Measurements from ENCODE around the gene USP10. TPM values are rescaled to one million over a fixed set of nuclear protein-coding genes. Genes with fewer than 3 reads are reported as not detected.
"Not testable (repeated sequence)": the region's sequence is repeated elsewhere in the genome, so short reads cannot be mapped to it uniquely, and the experiment has no call there.

The USP10 gene
- total RNA-seq, 1 donor from 2014 or later = 124 TPM

DNA sequence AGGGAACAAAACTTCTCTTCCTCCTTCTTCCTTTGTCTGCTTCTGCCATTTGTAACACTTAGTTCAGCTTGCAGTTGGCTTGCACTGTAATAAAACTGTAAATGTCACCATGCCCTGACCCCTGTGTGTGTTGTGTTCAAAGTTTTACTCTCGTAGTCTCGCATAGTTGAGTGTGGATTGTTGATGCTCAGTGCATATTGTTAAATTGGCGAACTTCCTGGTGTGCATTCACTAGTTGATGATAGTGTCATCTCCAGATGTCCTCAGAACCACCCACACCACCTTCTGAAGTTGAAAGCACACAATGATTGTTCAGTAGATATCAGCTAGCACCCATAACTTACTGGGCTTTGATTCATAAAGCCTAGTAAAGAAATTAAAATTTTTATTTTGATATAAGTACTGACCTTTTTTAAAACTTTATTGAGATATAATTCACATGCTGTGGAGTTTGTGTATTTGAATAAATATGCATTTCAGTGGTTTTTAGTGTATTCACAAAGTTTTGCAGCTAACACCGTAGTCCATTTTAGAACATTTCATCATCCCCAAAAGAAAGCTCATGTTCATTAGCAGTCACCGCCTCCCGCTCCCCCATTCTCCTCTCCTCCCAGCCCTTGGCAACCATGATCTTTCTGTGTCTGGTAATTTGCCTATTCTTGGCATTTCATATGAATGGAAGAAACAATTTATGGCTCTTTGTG lies 25.0 kb downstream of the USP10 start:
- intact Hi-C loops (cut with micrococcal nuclease) = loop anchor here (1.0 to 2.0 kb wide), 2 partner anchors 24 to 213 kb away; no protein-coding TSS in a partner anchor

DNA sequence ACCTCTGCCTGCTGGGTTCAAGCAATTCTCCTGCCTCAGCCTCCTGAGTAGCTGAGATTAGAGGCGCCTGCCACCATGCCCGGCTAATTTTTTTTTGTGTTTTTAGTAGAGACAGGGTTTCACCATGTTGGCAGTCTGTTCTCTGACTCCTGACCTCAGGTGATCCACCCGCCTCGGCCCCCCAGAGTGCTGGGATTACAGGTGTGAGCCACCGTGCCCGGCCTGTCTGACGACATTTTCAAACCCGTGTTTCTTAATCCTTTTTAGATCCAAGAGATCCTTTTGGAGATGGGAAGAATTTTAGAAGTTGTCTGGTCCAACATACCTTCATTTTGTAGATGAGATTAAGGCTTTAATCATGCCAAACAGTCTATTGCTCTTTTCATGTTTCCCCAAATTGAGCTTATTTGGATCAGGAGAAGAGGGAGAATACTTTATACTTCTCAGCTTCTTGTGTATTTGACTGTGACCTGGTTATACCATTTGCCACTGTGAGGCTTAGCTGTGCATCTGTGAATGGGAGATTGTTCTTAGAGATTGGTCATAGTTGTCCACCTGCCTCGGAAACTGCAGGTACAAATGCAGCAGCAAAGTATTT lies 25.8 kb downstream of the USP10 start:
- intact Hi-C loops (cut with micrococcal nuclease) = loop anchor here (1.0 to 2.0 kb wide), 5 partner anchors 13 to 214 kb away; no protein-coding TSS in a partner anchor

DNA sequence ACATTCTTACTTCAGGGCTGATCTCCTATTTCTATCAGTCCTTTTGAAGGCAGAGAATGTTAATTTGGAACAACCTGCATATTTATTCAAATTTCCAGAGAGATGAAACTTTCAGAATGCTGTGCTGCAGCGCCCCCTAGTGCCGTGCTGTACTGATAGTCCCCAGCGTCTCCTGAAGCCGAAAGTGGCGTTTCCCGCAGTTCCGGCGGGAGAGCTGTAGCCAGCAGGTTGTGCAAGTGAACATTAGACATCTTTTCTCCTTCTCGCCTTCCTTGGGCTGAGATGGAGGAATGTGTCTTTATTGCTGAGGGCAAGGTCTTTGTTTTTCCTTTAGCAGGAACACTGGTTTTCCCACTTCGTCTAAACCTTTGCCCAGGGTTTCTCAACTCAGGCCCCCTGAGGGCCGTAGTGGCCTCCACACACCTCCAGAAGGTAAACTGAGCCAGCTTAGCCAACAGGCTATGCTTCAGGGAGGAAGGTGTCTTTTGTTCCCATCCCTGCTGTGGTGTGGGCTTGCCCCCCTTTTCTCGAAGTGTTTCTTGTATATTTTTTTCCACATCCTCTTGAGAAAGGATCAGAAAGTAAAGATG lies 26.4 kb downstream of the USP10 start:
- intact Hi-C loops (cut with micrococcal nuclease) = loop anchor here (1.0 kb wide), 3 partner anchors 12 to 104 kb away; no protein-coding TSS in a partner anchor

DNA sequence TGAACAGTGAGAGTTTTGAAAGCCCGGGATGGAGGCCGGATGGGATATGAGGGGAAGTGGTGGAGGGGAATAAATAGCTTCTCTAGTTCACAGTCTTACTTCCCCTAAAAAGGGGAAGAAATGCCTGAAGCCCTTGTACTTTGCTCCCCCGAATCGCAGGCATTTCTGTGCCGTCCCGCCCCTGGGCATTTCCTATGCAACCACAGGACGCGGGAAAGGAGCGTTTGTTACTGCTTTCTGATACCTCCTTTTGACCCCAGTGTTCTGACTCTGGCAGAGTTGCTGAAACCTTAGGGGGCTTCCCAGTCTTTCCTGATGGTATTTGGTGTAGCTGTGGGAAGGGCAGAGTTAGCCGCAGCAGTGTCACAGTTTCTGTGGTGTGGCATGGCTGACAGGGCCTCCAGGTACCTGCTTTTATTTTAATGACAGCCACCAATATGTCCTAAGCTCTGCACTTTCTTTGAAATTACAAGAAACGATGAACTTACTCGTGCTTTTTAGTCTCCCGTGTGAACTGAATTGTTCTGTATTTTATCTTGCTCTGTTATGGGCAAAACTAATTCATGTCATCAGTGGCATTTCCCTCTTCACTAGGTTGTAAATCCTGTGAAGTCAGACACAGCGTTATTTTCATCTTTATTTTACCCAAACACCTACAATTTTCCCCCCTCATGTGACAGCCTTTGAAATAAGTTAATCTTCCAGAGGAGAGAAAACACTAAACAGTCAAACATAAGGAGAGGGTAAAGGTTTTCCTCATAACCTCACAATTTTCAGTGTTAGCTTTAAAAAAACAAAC lies 27.1 kb downstream of the USP10 start:
- intact Hi-C loops (cut with micrococcal nuclease) = loop anchor here (1.0 kb wide), 3 partner anchors 11 to 105 kb away; no protein-coding TSS in a partner anchor

DNA sequence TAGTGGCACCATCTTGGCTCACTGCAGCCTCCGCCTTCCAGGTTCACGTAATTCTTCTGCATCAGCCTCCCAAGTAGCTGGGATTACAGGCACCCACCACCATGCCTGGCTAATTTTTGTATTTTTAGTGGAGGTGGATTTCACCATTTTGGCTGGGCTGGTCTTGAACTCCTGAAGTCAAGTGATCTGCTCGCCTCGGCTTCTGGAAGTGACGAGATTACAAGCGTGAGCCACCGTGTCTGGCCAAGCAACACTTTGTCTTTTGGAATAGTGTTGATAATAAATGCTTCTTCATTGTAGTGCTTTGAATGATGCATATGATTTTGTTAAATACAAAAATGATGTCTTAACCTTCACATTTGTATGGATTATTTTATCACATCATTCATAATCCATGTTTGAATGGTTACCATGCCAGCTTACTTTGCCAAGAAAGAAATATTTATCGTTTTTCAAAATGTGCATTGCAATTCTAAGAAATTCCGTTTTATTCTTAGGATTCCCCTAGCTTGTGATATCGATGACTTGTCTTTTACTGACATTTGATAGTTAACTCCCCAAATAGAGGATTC lies 29.1 kb downstream of the USP10 start:
- intact Hi-C loops (cut with micrococcal nuclease) = no loop called here

DNA sequence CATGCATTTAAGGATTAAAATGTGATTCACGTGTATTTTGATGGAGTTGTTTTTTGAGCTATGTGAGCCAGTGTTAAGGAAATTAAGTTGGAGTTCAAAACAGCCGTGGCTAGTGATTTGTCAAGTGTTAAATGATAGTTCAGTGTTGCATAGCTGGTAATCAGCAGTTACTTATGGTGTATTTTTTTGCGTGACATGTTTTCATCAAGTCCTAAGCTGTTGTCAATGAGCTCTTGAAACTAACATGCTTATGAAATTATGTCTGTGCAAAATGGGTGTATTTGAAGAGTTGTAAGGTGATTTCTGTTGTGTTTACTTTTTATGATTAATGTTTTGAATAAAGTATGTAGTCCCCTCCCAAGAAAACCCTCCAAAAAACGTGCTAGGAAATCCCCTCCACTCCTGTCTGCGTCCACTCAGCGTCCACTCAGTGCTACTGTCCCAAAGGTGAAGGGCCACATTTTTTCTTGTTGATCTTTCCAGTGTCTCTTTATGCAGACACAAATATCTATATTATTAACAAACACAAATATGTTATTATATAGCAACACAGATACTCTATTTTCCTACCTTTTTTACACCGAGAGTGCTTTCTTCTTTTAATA lies 30.0 kb downstream of the USP10 start:
- intact Hi-C loops (cut with micrococcal nuclease) = no loop called here

DNA sequence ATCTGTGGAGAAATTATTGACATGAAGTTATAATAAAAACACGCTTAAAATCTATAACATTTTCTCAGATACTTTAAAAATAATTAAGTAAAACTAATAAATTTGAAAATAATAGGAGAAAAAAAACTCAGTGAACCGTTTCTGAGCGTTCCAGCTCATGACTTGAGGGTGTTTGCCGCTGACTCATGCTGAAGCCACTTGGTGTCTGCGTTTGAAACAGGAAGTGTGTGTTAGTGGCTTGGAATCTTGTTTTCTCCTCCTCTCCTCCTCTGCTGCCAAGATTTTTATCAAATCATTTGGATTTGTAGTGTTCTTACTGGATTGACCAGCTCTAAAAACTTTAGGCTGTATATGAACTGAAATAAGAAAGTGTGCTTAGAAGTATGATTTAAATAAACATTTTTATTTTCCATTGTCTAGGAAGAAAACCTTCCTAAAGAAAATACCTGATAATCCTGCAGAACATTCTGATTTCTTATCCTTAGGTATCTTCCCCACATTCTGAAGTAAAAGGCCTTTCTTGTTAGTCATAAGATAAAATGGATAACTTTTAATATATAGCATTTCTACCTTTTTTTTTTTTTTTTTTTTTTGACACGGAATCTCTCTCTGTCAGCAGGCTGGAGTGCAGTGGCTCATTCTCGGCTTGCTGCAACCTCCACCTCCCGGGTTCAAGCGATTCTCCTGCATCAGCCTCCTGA lies 30.8 kb downstream of the USP10 start:
- intact Hi-C loops (cut with micrococcal nuclease) = no loop called here

DNA sequence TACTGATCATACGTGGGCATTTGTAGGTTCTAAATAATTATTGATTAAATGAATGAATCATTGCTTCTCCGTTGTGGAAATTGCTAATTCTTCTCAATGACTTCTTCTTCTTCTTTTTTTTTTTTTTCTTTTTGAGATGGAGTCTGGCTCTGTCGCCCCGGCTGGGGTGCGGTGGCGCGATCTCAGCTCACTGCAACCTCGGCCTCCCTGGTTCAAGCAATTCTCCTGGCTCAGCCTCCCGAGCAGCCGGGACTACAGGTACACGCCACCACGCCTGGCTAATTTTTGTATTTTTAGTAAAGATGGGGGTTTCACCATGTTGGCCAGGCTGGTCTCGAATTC lies 32.5 kb downstream of the USP10 start:
- intact Hi-C loops (cut with micrococcal nuclease) = not testable (repeated sequence)

DNA sequence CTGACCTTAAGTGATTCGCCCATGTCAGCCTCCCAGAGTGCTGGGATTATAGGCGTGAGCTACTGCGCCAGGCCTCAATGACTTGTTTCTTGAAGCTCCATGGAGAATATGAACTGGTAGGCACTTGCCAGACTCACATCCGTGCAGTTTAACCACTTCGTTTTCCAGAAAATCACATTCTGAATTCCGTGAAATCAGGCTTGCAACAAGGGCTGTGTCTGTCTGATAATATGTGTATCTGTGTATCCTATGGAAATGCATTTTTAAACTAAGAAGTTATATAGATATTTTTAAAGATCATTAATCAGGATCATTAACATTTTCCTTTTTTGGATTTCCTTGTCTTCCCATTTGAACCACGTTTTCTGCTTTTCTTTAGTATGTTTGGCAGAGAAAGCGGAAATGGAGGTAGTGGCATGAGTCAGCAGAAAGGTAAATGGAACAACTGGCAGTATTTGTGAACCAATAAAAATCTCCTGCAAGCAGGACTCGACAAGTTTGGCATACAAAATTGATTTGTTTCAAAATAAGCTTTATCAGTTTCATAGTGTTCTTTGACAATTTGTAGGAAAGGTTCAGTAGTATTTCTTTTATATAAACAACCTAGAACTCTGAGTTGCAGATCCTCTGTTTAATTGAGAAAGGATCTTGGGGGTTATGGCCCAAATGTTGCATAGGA lies 33.0 kb downstream of the USP10 start:
- intact Hi-C loops (cut with micrococcal nuclease) = no loop called here

DNA sequence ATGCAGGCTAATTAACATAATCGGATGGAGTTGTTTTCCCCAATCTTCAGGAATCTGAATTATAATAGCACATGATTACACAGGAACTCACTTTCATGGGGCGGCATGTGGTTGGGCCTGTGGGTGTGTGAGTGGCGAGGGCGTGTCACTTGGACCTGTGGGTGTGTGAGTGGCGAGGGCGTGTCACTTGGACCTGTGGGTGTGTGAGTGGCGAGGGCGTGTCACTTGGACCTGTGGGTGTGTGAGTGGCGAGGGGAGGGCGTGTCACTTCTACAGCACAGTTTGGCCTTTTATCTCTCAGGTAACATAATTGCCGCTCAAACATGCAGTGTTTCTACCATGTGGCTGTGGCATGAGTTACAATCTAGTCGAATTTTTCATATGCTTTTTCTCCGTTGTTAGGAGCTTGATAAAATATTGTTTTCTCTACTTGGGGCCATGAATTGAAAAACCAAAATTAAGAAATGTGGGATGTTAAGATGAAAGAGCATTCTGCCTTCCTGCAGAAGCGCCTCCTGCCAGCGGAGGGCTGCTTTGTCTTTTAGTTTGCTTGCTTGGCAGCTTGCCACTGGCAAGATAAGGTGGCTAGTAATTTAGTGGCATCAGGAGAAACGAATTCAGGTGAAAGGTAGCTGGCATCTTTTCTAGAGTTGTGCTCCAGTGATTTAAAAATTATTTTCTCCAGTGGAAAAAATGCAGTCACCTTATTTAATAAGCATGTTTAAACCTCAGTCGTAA lies 36.2 kb downstream of the USP10 start:
- intact Hi-C loops (cut with micrococcal nuclease) = loop anchor here (5.0 kb wide), 1 partner anchor 459 kb away; no protein-coding TSS in a partner anchor

DNA sequence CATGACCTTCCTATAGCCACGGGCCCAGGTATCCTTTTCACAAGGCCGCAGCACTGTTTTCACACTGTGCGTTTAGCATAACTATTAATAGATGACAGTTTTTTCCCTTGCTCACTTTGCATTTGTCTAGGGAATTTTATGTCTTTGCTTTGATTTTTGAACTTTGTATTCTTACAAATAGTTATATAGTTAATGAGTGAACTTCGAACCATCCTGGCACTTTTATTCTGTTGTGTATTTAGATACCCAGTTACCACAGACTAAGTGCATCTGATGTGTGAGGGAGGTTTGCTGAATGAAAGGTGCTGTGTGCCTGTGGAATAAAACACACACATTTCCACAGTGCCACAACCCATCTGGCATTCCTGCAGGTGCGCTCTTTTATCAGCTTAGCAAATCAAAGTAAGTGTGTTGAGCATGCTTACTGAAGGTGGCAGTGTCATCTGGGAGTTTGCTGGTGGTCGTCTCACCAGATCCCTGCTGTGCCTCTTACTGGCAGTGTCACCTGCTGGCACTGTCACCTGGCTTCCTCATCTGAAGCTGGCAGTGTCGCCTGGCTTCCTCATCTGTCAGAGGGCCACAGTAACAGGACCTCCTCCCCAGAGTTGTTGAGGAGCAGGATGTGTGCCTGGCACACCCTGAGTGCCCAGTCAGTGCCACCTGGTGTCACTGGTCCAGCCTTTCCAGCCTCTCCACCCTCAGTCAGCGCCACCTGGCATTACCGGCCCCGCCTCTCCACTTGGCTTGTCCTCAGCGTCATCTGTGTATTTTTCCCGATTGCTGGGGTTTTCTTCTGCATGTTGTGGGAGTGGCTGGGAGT lies 37.6 kb downstream of the USP10 start:
- intact Hi-C loops (cut with micrococcal nuclease) = loop anchor here (1.0 to 5.0 kb wide), 4 partner anchors 11 to 460 kb away; no protein-coding TSS in a partner anchor

DNA sequence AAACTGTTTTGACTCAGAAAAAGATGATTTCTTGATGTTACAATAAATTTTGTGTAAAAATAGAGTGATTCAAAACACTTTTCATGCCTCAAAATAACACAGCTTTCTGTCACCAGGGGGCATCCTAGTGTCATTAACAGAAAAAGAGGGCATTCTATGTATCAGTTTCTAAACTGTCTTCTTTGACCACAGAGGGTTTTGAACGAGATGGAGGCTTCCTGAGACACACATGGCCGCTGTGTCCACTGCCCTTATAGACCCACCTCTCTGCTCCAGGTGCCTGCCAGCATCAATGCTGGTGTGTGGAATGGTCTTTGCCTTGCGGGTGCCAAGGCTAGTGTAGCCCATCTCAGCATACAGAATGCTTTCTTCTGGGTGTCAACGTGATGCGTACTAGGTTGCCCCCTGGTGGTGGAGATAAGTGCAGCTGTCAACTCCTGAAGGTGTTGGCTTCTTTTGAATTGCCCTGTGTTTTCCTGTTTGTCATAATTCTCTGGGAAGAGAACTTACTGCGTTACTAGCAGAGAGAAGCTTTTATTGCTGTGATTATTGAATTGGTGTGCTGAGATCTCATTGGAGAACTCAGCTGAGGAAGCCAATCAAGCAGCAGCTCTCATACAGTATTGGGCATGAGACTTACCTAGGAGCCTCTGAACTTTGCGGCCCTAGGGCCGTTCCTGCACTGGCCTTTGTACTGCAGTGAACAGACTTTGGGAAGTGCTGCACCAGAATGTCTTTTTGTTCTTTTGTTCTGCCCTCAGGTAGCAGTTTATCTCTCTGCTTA lies 38.6 kb downstream of the USP10 start:
- intact Hi-C loops (cut with micrococcal nuclease) = loop anchor here (1.0 to 5.0 kb wide), 4 partner anchors 12 to 461 kb away; no protein-coding TSS in a partner anchor

DNA sequence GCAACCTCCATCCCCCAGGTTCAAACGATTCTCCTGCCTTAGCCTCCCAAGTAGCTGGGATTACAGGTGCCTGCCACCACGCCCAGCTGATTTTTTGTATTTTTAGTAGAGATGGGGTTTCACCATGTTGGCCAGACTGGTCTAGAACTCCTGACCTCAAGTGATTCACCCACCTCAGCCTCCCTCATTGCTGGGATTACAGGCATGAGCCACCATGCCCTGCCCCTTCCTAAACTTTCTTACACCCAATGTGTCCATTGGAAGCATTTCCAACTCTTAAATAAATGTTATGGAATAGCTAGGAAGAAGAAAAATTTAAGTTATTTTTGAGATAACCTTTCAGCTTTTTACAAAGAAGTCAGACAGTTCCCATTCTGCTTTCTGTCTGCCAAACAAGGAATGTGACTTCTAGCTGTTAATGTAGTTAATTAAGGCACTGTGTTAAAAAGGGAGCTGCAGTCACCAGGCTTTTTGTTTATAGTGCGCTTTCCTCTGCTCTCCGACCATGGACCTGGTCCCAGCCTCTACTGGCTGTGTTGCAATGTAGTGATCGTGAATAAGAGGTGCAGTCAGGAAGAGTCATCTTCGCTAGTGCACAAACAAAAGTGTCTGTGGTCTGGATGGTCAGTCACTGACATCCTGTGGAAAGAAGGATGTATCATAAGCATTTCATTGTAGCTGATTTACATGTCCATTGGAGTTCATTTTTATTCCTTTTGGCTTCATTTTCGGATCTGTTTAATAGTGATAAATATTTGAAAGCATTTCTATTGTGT lies 39.7 kb downstream of the USP10 start:
- intact Hi-C loops (cut with micrococcal nuclease) = loop anchor here (5.0 kb wide), 1 partner anchor 462 kb away; no protein-coding TSS in a partner anchor

DNA sequence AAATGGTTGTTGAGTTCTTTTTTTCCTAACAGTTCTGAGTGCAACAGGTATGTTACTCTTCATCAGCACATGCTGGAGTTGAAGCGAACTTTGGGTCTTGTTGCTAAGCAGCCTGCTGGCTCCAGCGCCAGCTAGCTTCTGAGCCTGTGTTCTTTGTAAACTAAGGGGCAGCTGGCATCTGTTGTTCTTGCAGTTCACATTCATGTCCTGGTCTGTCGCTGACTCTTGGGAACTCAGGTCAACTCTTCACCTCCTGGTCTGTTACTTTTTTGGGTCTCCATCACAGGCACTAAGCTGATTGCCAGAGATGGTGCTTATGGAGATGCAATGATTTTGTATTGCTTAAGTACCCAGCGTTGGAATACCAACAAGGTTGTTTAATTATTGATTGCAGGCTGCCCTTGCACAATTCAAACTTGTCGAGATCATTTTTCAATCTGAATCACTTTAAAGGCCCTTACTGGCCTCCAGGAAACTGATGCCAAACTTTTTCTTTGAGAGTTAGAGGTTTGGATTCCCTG lies 40.9 kb downstream of the USP10 start:
- intact Hi-C loops (cut with micrococcal nuclease) = no loop called here

DNA sequence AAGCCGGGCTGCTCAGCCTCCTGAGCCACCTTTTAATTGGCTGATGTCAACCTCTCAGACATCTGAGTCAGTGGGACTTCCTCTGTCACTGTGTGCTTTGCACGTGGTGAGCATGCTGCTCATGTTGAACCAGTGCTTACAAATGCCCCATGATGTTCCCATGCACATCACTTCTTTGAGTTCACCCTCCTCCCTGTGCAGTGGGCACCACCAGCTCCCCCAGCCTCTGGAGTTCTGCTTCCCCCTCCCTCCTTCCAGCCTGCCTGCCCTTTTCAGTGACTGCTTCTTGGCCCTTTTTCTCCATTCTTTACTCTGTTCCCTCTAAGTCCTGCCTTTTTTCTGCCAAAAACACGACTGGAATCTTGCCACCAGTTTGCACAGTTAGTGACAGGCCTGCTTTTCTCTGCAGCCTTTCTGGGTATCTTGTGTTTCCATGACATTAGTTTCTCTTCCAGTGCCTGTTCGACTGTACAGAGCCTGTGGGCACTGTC lies 41.6 kb downstream of the USP10 start:
- intact Hi-C loops (cut with micrococcal nuclease) = no loop called here

DNA sequence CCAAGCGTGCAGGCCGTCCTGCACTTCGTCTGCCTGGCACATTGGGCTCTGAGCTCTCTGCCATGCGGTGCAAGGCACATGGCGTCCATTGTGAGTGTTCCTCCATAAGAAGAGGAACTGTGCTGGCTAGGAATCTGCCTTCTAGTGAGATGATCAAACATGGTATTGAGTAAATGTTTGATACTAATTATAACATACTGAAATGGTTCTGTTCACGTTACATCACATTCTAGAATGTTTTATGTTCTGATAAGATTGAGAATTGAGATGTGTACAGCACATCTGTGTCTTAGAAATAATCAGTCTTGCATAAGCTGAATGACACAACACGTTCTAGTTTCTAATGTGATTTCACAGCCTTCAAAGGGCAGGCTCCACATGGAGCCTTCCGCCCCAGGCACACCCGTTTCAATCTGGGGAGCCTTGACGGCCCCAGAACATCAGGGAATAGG lies 42.9 kb downstream of the USP10 start:
- intact Hi-C loops (cut with micrococcal nuclease) = no loop called here
